ENCODE data around the gene TRPM6.

DNA sequence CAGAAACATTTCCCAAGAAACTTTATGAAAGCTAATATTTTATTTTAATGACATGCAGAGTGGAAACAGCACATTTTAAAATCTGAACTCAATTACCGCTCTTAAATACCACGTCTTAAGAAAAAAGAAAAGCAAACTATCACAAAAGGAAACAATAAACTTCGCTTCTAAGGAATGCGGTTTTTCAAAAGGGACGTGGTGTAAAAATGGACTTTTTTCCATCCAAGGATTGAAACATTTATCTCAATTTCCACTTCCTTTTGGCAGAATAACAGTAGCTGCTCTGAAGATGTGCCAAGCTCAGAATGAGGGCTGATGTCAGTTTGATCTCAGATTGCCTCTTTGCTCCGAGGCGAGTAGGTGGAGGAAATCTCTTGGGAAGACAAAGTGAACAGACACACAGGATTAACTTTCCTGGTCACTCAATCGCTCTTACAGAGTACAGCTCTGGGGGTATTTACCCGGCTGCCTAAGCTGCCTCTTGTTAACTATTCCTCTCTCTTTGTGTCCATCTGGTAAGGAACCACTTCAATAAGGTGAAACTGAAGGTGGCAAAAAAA, 158.5 kb downstream of the TRPM6 start:
- TF ChIP-seq, protein P1, sequence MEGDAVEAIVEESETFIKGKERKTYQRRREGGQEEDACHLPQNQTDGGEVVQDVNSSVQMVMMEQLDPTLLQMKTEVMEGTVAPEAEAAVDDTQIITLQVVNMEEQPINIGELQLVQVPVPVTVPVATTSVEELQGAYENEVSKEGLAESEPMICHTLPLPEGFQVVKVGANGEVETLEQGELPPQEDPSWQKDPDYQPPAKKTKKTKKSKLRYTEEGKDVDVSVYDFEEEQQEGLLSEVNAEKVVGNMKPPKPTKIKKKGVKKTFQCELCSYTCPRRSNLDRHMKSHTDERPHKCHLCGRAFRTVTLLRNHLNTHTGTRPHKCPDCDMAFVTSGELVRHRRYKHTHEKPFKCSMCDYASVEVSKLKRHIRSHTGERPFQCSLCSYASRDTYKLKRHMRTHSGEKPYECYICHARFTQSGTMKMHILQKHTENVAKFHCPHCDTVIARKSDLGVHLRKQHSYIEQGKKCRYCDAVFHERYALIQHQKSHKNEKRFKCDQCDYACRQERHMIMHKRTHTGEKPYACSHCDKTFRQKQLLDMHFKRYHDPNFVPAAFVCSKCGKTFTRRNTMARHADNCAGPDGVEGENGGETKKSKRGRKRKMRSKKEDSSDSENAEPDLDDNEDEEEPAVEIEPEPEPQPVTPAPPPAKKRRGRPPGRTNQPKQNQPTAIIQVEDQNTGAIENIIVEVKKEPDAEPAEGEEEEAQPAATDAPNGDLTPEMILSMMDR (IDR thresholded peaks at IDR 0.05) = no peak
- no peak for TF ChIP-seq POLR2A (IDR thresholded peaks at IDR 0.05)

Measured in testis (tissue), 2 donors.